HUES48 (cell line): ENCODE measurements around the gene FAM111B.
A peak's percentile ranks its signal among the peaks of the same experiment; 100 is the strongest.
"Not testable (repeated sequence)": the region's sequence is repeated elsewhere in the genome, so short reads cannot be mapped to it uniquely, and the experiment has no call there.

ENCODE experiments used
- H3K27ac ChIP-seq: one replicate; pipeline ENCODE4 v1.7.0; 2013; ENCODE audit warnings: low read depth, low read length, inconsistent platforms
- H3K27me3 ChIP-seq: 2 replicates; pipeline ENCODE4 v1.6.1; 2013; ENCODE audit warnings: mild to moderate bottlenecking, low read length; ENCODE audit not compliant: control insufficient read depth, insufficient read depth
- H3K36me3 ChIP-seq: 2 replicates; pipeline ENCODE4 v1.6.1; 2013; ENCODE audit warnings: low read length; ENCODE audit not compliant: control insufficient read depth, insufficient read depth
- H3K4me1 ChIP-seq: 2 replicates; pipeline ENCODE4 v1.6.1; 2013; ENCODE audit warnings: mild to moderate bottlenecking, low read length; ENCODE audit not compliant: control insufficient read depth, insufficient read depth
- H3K4me3 ChIP-seq: 2 replicates; pipeline ENCODE4 v1.5.1; 2013; ENCODE audit warnings: mild to moderate bottlenecking, low read depth, low read length
- H3K9ac ChIP-seq: 2 replicates; pipeline ENCODE4 v1.6.1; 2013; ENCODE audit warnings: mild to moderate bottlenecking, low read depth, low read length, moderate library complexity
- H3K9me3 ChIP-seq: 2 replicates; pipeline ENCODE4 v1.6.1; 2013; ENCODE audit warnings: low read length; ENCODE audit not compliant: control insufficient read depth, insufficient read depth

FAM111B gene

DNA sequence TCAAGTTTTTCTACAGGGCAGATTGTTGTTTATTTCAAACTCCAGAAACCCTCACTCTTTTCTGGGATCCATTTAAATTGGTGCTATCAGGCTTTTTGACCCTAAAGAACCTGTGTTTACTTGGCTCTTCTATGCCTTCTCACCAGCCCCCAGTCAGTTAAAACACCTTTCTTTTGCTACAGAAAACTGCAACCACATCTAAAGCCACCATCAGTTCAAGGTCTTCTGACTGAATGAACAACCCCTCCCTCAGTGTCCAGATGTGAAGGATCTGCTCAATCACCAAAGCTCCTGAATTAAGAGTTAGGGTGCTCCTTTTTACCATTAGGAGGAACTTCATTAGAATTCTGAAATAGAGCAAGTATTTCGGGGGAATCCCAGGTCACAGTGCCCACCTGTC lies 28.0 kb upstream of the FAM111B start:
- Histone ChIP-seq H3K27ac (no peak overlapping the region), H3K9ac (no peak overlapping the region), H3K27me3 (no peaks in the 10 kb centered on the region)

GRCh38 chr11:59080421-59080820 lies 26.6 kb upstream of the FAM111B start:
- not testable (repeated sequence) for H3K27ac ChIP-seq

More for the DNA sequence above, 28.0 kb upstream of the FAM111B start:
- no peak overlapping the region for H3K4me3 ChIP-seq
- no peaks in the 10 kb centered on the region for H3K36me3 ChIP-seq
- H3K4me1 ChIP-seq = no peaks in the 10 kb centered on the region
- no peaks in the 10 kb centered on the region for H3K9me3 ChIP-seq

GRCh38 chr11:59081430-59082020 lies 25.5 kb upstream of the FAM111B start:
- not testable (repeated sequence) for H3K27ac ChIP-seq, H3K27me3 ChIP-seq, H3K4me1 ChIP-seq, H3K4me3 ChIP-seq, H3K9me3 ChIP-seq, H3K36me3 ChIP-seq, H3K9ac ChIP-seq

More at GRCh38 chr11:59080421-59080820, 26.6 kb upstream of the FAM111B start:
- not testable (repeated sequence) for H3K9me3 ChIP-seq, H3K27me3 ChIP-seq, H3K4me1 ChIP-seq, H3K9ac ChIP-seq, H3K36me3 ChIP-seq, H3K4me3 ChIP-seq

DNA sequence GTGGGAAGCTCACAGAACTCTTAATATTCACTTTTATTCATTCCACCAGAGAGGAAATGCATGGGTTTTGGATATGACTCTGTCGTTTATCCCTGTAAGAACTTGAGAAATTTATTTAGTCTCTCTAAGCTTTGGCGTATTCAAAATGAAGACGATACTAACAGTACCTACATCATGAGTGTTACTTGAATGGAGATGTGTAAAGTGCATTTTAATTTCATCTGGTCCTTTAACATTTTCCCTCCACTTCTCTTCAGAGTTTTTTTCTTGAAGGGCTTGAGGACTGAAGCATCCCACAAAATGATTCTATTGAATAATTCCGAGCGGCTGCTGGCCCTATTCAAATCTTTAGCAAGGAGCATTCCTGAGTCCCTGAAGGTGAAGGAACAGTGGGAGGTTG lies 21.0 kb upstream of the FAM111B start, which contains the start of gene GLYATL1B:
Gene GLYATL1B, plus strand, starts transcription at position 301 of the 400 bp plus-strand sequence. Its CDS starts 0 bp downstream, at position 301.
- H3K27me3 ChIP-seq, H3K9ac ChIP-seq, H3K4me1 ChIP-seq, H3K9me3 ChIP-seq, H3K4me3 ChIP-seq, H3K27ac ChIP-seq, H3K36me3 ChIP-seq: not testable (repeated sequence)

- H3K4me3 ChIP-seq = no peak overlapping the region
- H3K4me1 ChIP-seq = peaks cover 8% of the 10 kb centered on the region
- H3K9ac ChIP-seq = no peak overlapping the region
- no peaks in the 10 kb centered on the region for H3K36me3 ChIP-seq
- H3K9me3 ChIP-seq = no peaks in the 10 kb centered on the region
- H3K27ac ChIP-seq = no peak overlapping the region
- no peaks in the 10 kb centered on the region for H3K27me3 ChIP-seq
Measured at GRCh38 chr11:59088162-59088561, 18.9 kb upstream of the FAM111B start.

DNA sequence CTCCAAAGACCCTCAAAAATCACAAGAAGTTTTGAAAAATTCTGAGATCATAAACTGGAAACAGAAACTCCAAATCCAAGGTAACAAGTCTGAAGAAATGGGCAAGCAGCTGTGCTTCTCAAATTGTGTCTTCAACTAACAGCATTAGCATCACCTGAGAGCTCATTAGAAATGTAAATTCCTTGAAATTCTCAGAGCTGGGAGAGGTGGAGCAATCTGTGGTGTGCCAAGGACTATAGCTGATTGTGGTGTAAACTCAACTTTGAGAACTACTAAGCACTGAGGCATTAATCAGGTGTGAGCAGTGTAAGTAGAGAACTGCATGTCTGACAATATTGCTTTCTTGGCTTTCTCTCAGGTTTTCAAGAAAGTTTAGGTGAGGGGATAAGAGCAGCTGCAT lies 13.5 kb upstream of the FAM111B start:
- H3K9ac ChIP-seq, H3K4me3 ChIP-seq, H3K9me3 ChIP-seq, H3K27me3 ChIP-seq, H3K27ac ChIP-seq, H3K36me3 ChIP-seq: not testable (repeated sequence)
- peaks cover 46% of the 10 kb centered on the region for H3K4me1 ChIP-seq

DNA sequence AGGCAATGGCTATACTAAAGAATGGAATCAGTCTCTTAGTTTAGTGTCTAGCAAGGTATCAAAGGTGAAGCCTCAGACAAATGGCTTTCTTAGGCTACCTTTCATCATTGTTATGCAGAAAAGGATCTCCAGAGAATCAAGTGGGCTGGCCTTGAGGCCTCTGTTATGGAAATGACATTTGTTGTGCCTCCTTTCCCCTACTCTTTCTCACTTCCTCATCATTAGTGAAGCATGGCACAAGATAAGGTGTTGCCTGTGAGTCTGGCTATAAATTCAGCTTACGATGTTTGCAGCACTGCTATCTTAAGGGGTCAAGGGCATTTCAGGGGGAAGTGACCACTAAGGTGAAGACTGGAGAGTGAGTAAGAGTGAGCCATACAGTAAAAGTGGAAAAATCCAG lies 11.8 kb upstream of the FAM111B start:
- not testable (repeated sequence) for H3K9ac ChIP-seq, H3K27ac ChIP-seq, H3K27me3 ChIP-seq, H3K36me3 ChIP-seq, H3K9me3 ChIP-seq
- peak overlapping the region; percentile 42 for H3K4me3 ChIP-seq
- H3K4me1 ChIP-seq = peaks cover 46% of the 10 kb centered on the region

DNA sequence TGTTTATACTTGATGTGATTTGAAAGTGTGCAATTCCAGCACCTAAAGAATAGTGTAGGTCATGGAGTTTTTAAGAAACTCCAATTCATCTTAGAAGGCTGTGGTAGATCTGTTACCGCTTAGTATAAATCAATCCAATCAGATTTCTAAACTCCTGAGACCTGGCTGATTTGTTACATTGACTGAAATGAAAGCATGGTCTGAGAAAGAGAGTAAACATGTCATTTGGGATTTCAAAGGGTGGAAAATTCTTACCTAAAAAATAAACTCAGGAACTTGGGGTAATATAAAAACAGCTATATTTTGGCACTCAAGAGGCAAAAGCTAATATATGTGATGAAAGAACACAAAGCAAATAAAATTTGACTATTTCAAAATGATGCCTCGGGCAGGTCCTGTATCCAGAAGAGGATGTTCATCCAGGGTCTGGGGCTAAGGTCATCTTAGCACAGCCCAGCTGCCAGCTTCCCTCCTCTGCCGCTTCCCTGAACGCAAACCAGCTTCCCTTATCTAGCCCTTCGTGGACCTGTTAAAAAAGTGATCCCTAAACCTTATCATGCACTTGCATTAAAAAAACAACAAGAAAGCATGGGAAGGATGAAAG lies 11.0 kb upstream of the FAM111B start:
- H3K9ac ChIP-seq, H3K9me3 ChIP-seq, H3K4me3 ChIP-seq, H3K27ac ChIP-seq, H3K27me3 ChIP-seq, H3K36me3 ChIP-seq: not testable (repeated sequence)
- peaks cover 46% of the 10 kb centered on the region for H3K4me1 ChIP-seq

DNA sequence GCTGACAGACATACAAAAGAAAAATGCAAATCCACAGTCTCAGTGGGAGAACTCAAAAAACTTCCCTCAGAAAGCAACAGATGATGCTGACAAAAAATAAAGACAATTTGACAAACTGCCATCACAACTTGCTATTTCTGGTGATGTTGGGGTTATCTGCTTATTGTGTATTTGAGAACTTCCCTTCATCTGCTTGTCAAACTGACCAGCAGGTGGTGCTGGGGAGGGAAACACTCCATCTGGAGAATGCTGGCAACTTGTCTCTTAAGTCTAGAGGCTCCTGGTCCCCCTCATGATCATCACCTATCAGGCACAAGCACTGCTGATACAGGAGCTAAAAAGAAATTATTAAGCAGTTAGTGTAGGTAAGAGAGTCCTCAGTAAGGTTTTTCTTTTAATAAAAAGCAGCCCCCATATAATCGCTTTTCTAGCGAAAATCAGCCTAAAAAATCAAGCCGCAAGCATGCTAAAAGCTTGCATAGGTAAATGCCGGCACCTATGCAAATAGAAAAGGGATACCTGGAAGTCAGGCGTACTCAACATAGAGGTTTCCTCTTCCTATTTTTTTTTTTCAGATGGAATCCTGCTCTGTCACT lies 9.8 kb upstream of the FAM111B start:
- H3K4me1 ChIP-seq = peaks cover 46% of the 10 kb centered on the region
- no peak overlapping the region for H3K27ac ChIP-seq
- no peaks in the 10 kb centered on the region for H3K36me3 ChIP-seq
- no peak overlapping the region for H3K4me3 ChIP-seq
- H3K9me3 ChIP-seq = no peaks in the 10 kb centered on the region
- 0 out of 2 replicates have a peak, but pooled peaks cover 4% of the 10 kb centered on the region for H3K27me3 ChIP-seq
- H3K9ac ChIP-seq = no peak overlapping the region

- peaks cover 40% of the 10 kb centered on the region for H3K4me1 ChIP-seq
- H3K27me3 ChIP-seq, H3K9ac ChIP-seq, H3K36me3 ChIP-seq, H3K9me3 ChIP-seq, H3K4me3 ChIP-seq, H3K27ac ChIP-seq: not testable (repeated sequence)
Measured at GRCh38 chr11:59097938-59098337, 9.1 kb upstream of the FAM111B start.

DNA sequence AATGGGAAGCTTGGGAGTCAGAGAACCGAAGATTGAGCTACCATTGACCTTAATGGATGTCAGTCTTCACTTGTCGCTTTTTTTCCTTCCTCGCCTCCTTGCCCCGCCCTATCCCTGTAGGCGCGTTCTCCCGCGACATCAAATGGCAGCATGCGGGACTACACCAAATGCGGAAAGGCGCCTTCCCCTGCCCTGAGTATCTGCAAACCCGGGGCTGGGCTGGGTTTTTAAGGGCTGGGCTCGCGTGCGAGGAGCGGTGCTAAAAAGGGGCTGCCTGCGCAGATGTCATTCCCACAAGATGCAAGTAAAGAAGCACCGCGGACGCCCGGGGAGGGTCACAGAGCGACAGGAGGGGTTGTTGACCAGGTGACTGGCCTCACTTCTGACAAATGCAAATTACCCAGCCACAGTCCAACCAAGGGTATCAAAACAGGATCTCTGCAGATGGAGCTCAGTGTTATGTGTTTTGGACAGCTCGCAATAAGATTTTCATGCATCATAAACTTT lies 4.7 kb upstream of the FAM111B start:
- Histone ChIP-seq H3K9ac (0 out of 2 replicates have a peak overlapping the region, but pooled peaks have one; percentile 17), H3K4me3 (peak overlapping the region; percentile 64)

More for the DNA sequence above, 4.7 kb upstream of the FAM111B start:
- Histone ChIP-seq H3K4me1 (peaks cover 9% of the 10 kb centered on the region), H3K9me3 (no peaks in the 10 kb centered on the region), H3K36me3 (no peaks in the 10 kb centered on the region), H3K27ac (no peak overlapping the region), H3K27me3 (peaks cover 38% of the 10 kb centered on the region)
